ENCODE results near the gene HPS4.

- TF ChIP-seq EZH2 (IDR thresholded peaks at IDR 0.05; ENCODE audit: low read length, unreplicated experiment) (no peak), CTCF (conservative IDR thresholded peaks at IDR 0.05; ENCODE audit: low read depth, low read length) (no peak), EZH2phosphoT487 (IDR thresholded peaks at IDR 0.05; ENCODE audit: borderline replicate concordance, low read length) (no peak)
Observed at GRCh38 chr22:26477341-26477731, 6.2 kb downstream of the HPS4 start.

All from PC-3 (cell line).